Muscle of leg (tissue), 16 donors: Measurements from ENCODE around the gene NKX2-8. TPM values are rescaled to one million over a fixed set of nuclear protein-coding genes. Genes with fewer than 3 reads are reported as not detected.

Source experiments
- DNase-seq: peaks from one replicate; pipeline ENCODE4 v3.0.0; 2013
- H3K27ac ChIP-seq: one replicate; pipeline ENCODE4 v1.5.1; 2013; ENCODE audit warnings: mild to moderate bottlenecking, low read length, control low read depth
- H3K27me3 ChIP-seq: one replicate; pipeline ENCODE4 v1.6.1; 2013; ENCODE audit warnings: low read length; ENCODE audit not compliant: control insufficient read depth, insufficient read depth
- H3K36me3 ChIP-seq: one replicate; pipeline ENCODE4 v1.6.1; 2013; ENCODE audit warnings: low read length; ENCODE audit not compliant: control insufficient read depth, insufficient read depth
- H3K4me1 ChIP-seq: one replicate; pipeline ENCODE4 v1.6.1; 2013; ENCODE audit warnings: low read length; ENCODE audit not compliant: control insufficient read depth, insufficient read depth
- H3K4me3 ChIP-seq: one replicate; pipeline ENCODE4 v1.5.1; 2013; ENCODE audit warnings: low read length, control low read depth
- H3K9me3 ChIP-seq: replicated peaks from 2 replicates; pipeline ENCODE4 v1.6.1; 2013; ENCODE audit warnings: low read depth, low read length; ENCODE audit not compliant: control insufficient read depth
- WGBS: methylation state at CpG from one replicate; pipeline ENCODE4 v1.1.5; 2013; ENCODE audit warnings: missing lambda C conversion rate; ENCODE audit not compliant: insufficient coverage; 5-methylcytosine and 5-hydroxymethylcytosine counted together
- long read RNA-seq, 11 donors: transcript quantifications; one replicate each; lab custom pipeline, GENCODE V29; 2026
- polyA plus RNA-seq, 8 donors: library from polyadenylated mRNA; unstranded; fragments of 120-200 nt; gene quantifications; one replicate each; pipeline versions ENCODE4 v1.2.1 to v1.2.3, GENCODE V29; 2013; ENCODE audit warnings: inconsistent platforms in 1 of 8, low replicate concordance in 1 of 8; ENCODE audit not compliant: insufficient read length in 8 of 8, insufficient read depth in 1 of 8
- total RNA-seq: library from RNA; stranded (reverse); fragments of 120-200 nt; gene quantifications from one replicate; pipeline ENCODE4 v1.2.4, GENCODE V29; 2013

Gene NKX2-8
- not detected for total RNA-seq
- not detected for polyA plus RNA-seq
- long read RNA-seq, donor 1 = 0 reads
- long read RNA-seq, donor 2 = 0 reads
- long read RNA-seq, donor 3 = 0 reads
- long read RNA-seq, donor 4 = 0 reads
- long read RNA-seq, donor 5 = 0 reads
- long read RNA-seq, donor 6 = 0 reads
- long read RNA-seq, donor 7 = 0 reads
- long read RNA-seq, donor 8 = 0 reads
- long read RNA-seq, donor 9 = 0 reads
- long read RNA-seq, donor 10 = 0 reads
- long read RNA-seq, donor 11 = 0 reads

GRCh38 chr14:36582011-36582873, at the start of gene NKX2-8:
Gene NKX2-8, minus strand, starts transcription at chr14:36582614. Its CDS starts 225 bp downstream, at chr14:36582389.
- H3K27me3 ChIP-seq = peaks cover 84% of the 10 kb centered on the region
- H3K27ac ChIP-seq = no peak within 1 kb of the TSS
- no peaks in the 10 kb centered on the region for H3K36me3 ChIP-seq
- no peaks in the 10 kb centered on the region for H3K9me3 ChIP-seq
- H3K4me1 ChIP-seq = peaks cover 13% of the 10 kb centered on the region
- WGBS = 1% methylated on average over 42 of the region's 62 CpGs
- DNase-seq = no peak
- peak within 1 kb of the TSS; percentile 30 for H3K4me3 ChIP-seq

GRCh38 chr14:36627981-36628380, 45.6 kb upstream of the NKX2-8 start:
- Histone ChIP-seq H3K9me3 (no peaks in the 10 kb centered on the region), H3K4me3 (no peak overlapping the region), H3K36me3 (no peaks in the 10 kb centered on the region), H3K4me1 (no peaks in the 10 kb centered on the region), H3K27me3 (no peaks in the 10 kb centered on the region), H3K27ac (no peak overlapping the region)
- WGBS = no CpG with 5 or more reads among the region's 3 CpGs
- no peak for DNase-seq

DNA sequence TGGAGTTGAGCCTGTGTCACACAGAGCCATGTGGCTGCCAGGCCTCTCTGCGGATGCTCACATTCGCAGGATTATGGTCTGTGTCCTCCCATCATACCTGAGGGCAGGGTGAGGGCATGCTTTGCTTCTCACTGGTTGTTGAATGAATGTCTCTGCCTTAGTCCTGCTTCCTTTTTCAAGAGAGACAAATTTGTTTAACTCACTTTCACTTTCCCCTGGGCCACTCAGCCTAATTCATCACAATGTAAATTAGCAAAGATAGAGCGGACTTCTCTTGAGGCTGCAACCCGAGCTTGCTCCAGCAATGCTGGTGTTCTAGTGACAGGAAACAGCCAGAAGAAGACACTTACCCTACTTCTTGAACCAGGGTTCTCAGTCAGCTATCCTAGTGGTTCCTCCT, 43.7 kb upstream of the NKX2-8 start:
- Histone ChIP-seq H3K27ac (no peak overlapping the region), H3K9me3 (no peaks in the 10 kb centered on the region), H3K27me3 (no peaks in the 10 kb centered on the region), H3K4me1 (no peaks in the 10 kb centered on the region), H3K4me3 (no peak overlapping the region), H3K36me3 (no peaks in the 10 kb centered on the region)
- 78% methylated on average over 2 of the region's 4 CpGs for WGBS
- no peak for DNase-seq

DNA sequence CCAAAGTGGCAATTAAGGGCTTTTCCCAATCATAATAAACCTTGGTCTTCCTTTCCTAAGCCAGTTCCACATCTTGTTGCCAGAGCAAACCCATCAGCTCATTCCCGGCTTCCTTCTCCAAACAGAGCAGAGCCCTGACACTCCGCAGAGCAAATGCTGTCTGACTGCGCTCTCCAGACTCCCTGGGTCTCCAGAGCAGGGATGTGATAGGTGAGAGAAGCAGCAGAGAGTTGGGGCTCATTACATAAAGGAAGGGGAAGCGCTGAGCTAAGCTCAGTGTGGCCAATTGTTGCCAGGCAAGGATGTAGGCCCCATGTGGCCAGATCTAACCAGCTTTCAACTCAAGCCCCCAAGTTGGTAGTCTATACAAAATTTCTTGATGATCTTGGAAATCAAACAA, 43.0 kb upstream of the NKX2-8 start:
- Histone ChIP-seq H3K27me3 (no peaks in the 10 kb centered on the region), H3K27ac (no peak overlapping the region), H3K4me3 (no peak overlapping the region), H3K36me3 (no peaks in the 10 kb centered on the region), H3K4me1 (no peaks in the 10 kb centered on the region), H3K9me3 (no peaks in the 10 kb centered on the region)
- DNase-seq = no peak
- no CpG with 5 or more reads among the region's 4 CpGs for WGBS

GRCh38 chr14:36625014-36625413, 42.6 kb upstream of the NKX2-8 start:
- Histone ChIP-seq H3K36me3 (no peaks in the 10 kb centered on the region), H3K27ac (no peak overlapping the region), H3K4me3 (no peak overlapping the region), H3K27me3 (no peaks in the 10 kb centered on the region), H3K4me1 (no peaks in the 10 kb centered on the region), H3K9me3 (no peaks in the 10 kb centered on the region)
- 80% methylated on average over 1 of the region's 1 CpG for WGBS
- DNase-seq = no peak

DNA sequence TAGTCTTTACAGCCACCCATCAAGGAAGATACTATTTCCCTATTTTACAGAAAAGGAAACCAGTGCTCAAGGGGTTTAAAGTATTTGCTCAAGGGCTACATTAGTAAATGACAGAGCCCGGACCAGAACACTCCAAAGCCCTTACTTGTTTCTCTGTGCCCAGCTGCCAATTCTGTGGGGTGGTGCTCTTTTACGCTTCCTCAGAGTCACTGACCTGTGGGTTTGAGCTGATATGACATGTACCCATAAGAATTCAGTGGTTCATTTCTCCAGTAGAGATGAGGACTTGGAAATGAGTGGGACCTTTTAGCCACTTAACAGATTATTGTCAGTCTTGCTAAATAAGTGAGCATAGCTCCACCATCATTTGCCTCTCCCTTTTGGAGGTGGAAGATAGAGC, 37.4 kb upstream of the NKX2-8 start:
- Histone ChIP-seq H3K4me3 (no peak overlapping the region), H3K27me3 (no peaks in the 10 kb centered on the region), H3K36me3 (no peaks in the 10 kb centered on the region), H3K4me1 (no peaks in the 10 kb centered on the region), H3K9me3 (no peaks in the 10 kb centered on the region), H3K27ac (no peak overlapping the region)
- no CpG with 5 or more reads among the region's 2 CpGs for WGBS
- DNase-seq = no peak

DNA sequence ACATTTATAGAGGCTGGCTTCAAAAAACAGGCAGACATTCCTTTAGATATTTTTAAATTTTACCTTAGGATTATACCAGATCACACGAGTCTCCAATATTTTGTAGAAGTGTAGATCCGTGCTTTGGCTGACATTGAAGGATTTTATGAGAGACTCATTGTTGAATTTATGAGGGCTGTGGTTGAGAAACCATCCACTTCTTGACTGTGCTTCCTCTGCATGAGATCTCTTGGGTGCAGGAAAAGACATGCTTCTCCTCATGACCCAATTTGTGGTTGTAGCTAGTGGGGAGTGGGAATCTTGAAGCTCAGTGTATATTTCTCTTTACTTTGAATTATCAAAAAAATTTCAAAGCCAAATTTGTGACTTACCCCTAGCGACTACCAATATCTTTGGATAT, 36.7 kb upstream of the NKX2-8 start:
- no CpG with 5 or more reads among the region's 3 CpGs for WGBS
- Histone ChIP-seq H3K27me3 (no peaks in the 10 kb centered on the region), H3K4me1 (no peaks in the 10 kb centered on the region), H3K36me3 (no peaks in the 10 kb centered on the region), H3K4me3 (no peak overlapping the region), H3K27ac (no peak overlapping the region), H3K9me3 (no peaks in the 10 kb centered on the region)
- DNase-seq = no peak

GRCh38 chr14:36618641-36619040, 36.2 kb upstream of the NKX2-8 start:
- no peak for DNase-seq
- WGBS = 34% methylated on average over 2 of the region's 2 CpGs
- no peaks in the 10 kb centered on the region for H3K27me3 ChIP-seq

GRCh38 chr14:36617824-36618223, 35.4 kb upstream of the NKX2-8 start:
- H3K9me3 ChIP-seq = no peaks in the 10 kb centered on the region
- DNase-seq = no peak
- no peak overlapping the region for H3K4me3 ChIP-seq
- H3K27me3 ChIP-seq = no peaks in the 10 kb centered on the region
- H3K36me3 ChIP-seq = no peaks in the 10 kb centered on the region
- no peak overlapping the region for H3K27ac ChIP-seq
- H3K4me1 ChIP-seq = no peaks in the 10 kb centered on the region
- 49% methylated on average over 5 of the region's 5 CpGs for WGBS

More at GRCh38 chr14:36618641-36619040, 36.2 kb upstream of the NKX2-8 start:
- H3K36me3 ChIP-seq = no peaks in the 10 kb centered on the region
- no peaks in the 10 kb centered on the region for H3K9me3 ChIP-seq
- no peak overlapping the region for H3K4me3 ChIP-seq
- no peaks in the 10 kb centered on the region for H3K4me1 ChIP-seq
- H3K27ac ChIP-seq = no peak overlapping the region

DNA sequence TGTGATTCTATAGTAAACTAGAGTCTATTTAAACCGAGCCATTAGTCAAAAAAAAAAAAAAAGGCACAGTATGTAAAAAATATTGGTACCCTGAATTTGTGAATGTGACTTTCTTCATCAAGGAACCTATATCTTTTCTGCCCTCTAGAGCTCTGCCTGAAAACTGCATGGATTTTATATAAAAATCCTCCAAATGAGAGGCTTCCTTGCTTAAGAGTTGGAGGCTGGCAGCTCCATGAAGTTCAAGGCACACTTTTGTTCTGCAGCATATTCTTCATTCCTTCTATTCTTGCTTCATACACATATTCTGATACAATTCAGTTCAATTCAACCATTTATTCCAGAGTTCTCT, 23.1 kb upstream of the NKX2-8 start:
- no peaks in the 10 kb centered on the region for H3K9me3 ChIP-seq
- no peaks in the 10 kb centered on the region for H3K4me1 ChIP-seq
- DNase-seq = no peak
- no peak overlapping the region for H3K4me3 ChIP-seq
- no peaks in the 10 kb centered on the region for H3K36me3 ChIP-seq
- no CpG with 5 or more reads among the region's 1 CpG for WGBS
- no peak overlapping the region for H3K27ac ChIP-seq
- peaks cover 7% of the 10 kb centered on the region for H3K27me3 ChIP-seq
